HepG2 (cell line): Measurements from ENCODE around the gene TBXAS1. TPM values are rescaled to one million over a fixed set of nuclear protein-coding genes. Genes with fewer than 3 reads are reported as not detected.

Experiments
- ARID5B ChIP-seq: IDR thresholded peaks from 2 replicates; pipeline ENCODE4 v1.4.0; 2020; ENCODE audit warnings: mild to moderate bottlenecking, missing genetic modification reagents
- BRD4 ChIP-seq: sonication (generic); formaldehyde crosslinking; IDR thresholded peaks from 2 replicates; pipeline ENCODE4 v1.4.0; 2020; ENCODE audit warnings: missing genetic modification reagents
- EHMT2 ChIP-seq: fragments of 200-600 bp; sonication (generic); IDR thresholded peaks from 2 replicates; pipeline ENCODE4 v1.7.0; 2017; ENCODE audit warnings: antibody characterized with exemption, low read depth, low read length, borderline replicate concordance
- HOXA9 ChIP-seq: sonication (generic); formaldehyde crosslinking; IDR thresholded peaks from 2 replicates; pipeline ENCODE4 v1.8.1; 2022; ENCODE audit warnings: missing genetic modification reagents, mild to moderate bottlenecking, moderate library complexity, borderline replicate concordance
- ISL2 ChIP-seq: sonication (generic); formaldehyde crosslinking; IDR thresholded peaks from 2 replicates; pipeline ENCODE4 v1.5.0; 2020; ENCODE audit warnings: missing genetic modification reagents
- KLF11 ChIP-seq: IDR thresholded peaks from 2 replicates; pipeline ENCODE4 v1.6.1; 2016; ENCODE audit warnings: missing compliant biosample characterization
- MAX ChIP-seq: IDR thresholded peaks from 2 replicates; pipeline ENCODE4 v1.6.1; 2012; ENCODE audit warnings: inconsistent platforms
- NFKB2 ChIP-seq: sonication (generic); formaldehyde crosslinking; IDR thresholded peaks from 2 replicates; pipeline ENCODE4 v1.4.0; 2020; ENCODE audit warnings: missing genetic modification reagents, borderline replicate concordance
- PITX1 ChIP-seq: sonication (generic); formaldehyde crosslinking; IDR thresholded peaks from 2 replicates; pipeline ENCODE4 v1.5.1; 2020; ENCODE audit warnings: mild to moderate bottlenecking, missing genetic modification reagents
- RERE ChIP-seq: IDR thresholded peaks from 2 replicates; pipeline ENCODE4 v1.6.1; 2016; ENCODE audit warnings: low read depth, missing genetic modification reagents, missing compliant biosample characterization
- SOX5 ChIP-seq: IDR thresholded peaks from 2 replicates; pipeline ENCODE4 v1.6.1; 2016; ENCODE audit warnings: borderline replicate concordance
- TBX2 ChIP-seq: sonication (generic); formaldehyde crosslinking; IDR thresholded peaks from 2 replicates; pipeline ENCODE4 v1.5.0; 2020; ENCODE audit warnings: missing genetic modification reagents, mild to moderate bottlenecking, borderline replicate concordance
- ZBTB1 ChIP-seq: sonication (generic); formaldehyde crosslinking; IDR thresholded peaks from 2 replicates; pipeline ENCODE4 v1.4.0; 2020; ENCODE audit warnings: missing genetic modification reagents, borderline replicate concordance
- ZBTB20 ChIP-seq: sonication (generic); formaldehyde crosslinking; IDR thresholded peaks from 2 replicates; pipeline ENCODE4 v1.8.1; 2023; ENCODE audit warnings: missing genetic modification reagents, low read depth, mild to moderate bottlenecking, borderline replicate concordance
- ZBTB26 ChIP-seq: IDR thresholded peaks from 2 replicates; pipeline ENCODE4 v1.6.1; 2016; ENCODE audit warnings: missing compliant biosample characterization, missing genetic modification reagents, borderline replicate concordance
- ZNF510 ChIP-seq: sonication (generic); formaldehyde crosslinking; IDR thresholded peaks from 2 replicates; pipeline ENCODE4 v1.4.0; 2020; ENCODE audit warnings: low read depth, mild to moderate bottlenecking, missing genetic modification reagents
- ZNF530 ChIP-seq: sonication (generic); formaldehyde crosslinking; IDR thresholded peaks from 2 replicates; pipeline ENCODE4 v1.5.0; 2020; ENCODE audit warnings: low read depth, mild to moderate bottlenecking, missing genetic modification reagents
- ZNF761 ChIP-seq: sonication (generic); formaldehyde crosslinking; conservative IDR thresholded peaks from 2 replicates; pipeline ENCODE4 v1.4.0; 2020; ENCODE audit warnings: mild to moderate bottlenecking, missing genetic modification reagents
- polyA plus RNA-seq, 8 experiments: library from polyadenylated mRNA; depleted of rRNA in 3 of 8; stranded (reverse) in 7 of 8; unstranded in 1 of 8; fragments of >200 nt; fragmentation: Illumina TruSeq in 4 of 8; extraction: Trizol in 4 of 8; gene quantifications; 2 replicates each; pipeline versions ENCODE4 v1.2.1 to v1.2.3, GENCODE V29; 2011 to 2016; ENCODE audit warnings: low read depth in 4 of 8, missing spikeins in 1 of 8, mixed read lengths in 1 of 8; ENCODE audit not compliant: insufficient read depth in 1 of 8
- total RNA-seq, 5 experiments: library from RNA; depleted of rRNA; stranded (reverse); fragments of >200 nt; fragmentation: Illumina TruSeq; extraction: Trizol; gene quantifications; 2 replicates each; pipeline ENCODE4 v1.2.3, GENCODE V29; 2016; ENCODE audit warnings: low read depth in 1 of 5

The TBXAS1 gene
- total and polyA plus RNA-seq, 2 of the 13 experiments (the other 11 are each of a cell fraction or from before 2014, with no cell fraction given), result 4.0 to 4.9 TPM

- TF ChIP-seq ZBTB20 (CRISPR knock-in tag) (0 out of 2 replicates have a peak, but pooled peaks have one; percentile 35), ISL2 (peak; percentile 71; the same call in 1 of the 2 replicates), SOX5 (CRISPR knock-in tag) (peak; percentile 49; the same call in 1 of the 2 replicates), ZNF510 (CRISPR knock-in tag) (no peak), HOXA9 (CRISPR knock-in tag) (no peak), ZBTB1 (no peak), PITX1 (0 out of 2 replicates have a peak, but pooled peaks have one; percentile 27), BRD4 (CRISPR knock-in tag) (no peak), TBX2 (CRISPR knock-in tag) (peak; percentile 89), EHMT2 (no peak), ZBTB26 (CRISPR knock-in tag) (peak; percentile 94), ZNF761 (CRISPR knock-in tag) (no peak), ZNF530 (CRISPR knock-in tag) (no peak), KLF11 (no peak), MAX (peak; percentile 62; the same call in 1 of the 2 replicates), NFKB2 (CRISPR knock-in tag) (no peak), RERE (CRISPR knock-in tag) (peak; percentile 95), ARID5B (peak; percentile 89)
These were observed 121.9 kb downstream of the TBXAS1 start (continued) for GRCh38 chr7:139950881-139951525.
